Measurements from ENCODE around the gene VTI1B. TPM values are rescaled to one million over a fixed set of nuclear protein-coding genes. Genes with fewer than 3 reads are reported as not detected.
"Not testable (repeated sequence)": the region's sequence is repeated elsewhere in the genome, so short reads cannot be mapped to it uniquely, and the experiment has no call there.

VTI1B gene
- total RNA-seq (2014; rRNA removed; shearing (Covaris generic)), result 47.1 and 49.3 TPM in 2 replicates
- 33.8 and 69.4 TPM in 2 replicates for polyA plus RNA-seq (2014; cell fraction: nucleus; rRNA removed)

GRCh38 chr14:67674480-67675218, at the start of gene VTI1B:
Gene VTI1B, minus strand, starts transcription at chr14:67674632. Its CDS starts 143 bp downstream, at chr14:67674489.
- peak; percentile 62 for DNase-seq (ENCODE audit: extremely low read depth, low read depth)

- no peak for DNase-seq (ENCODE audit: extremely low read depth, low read depth)
These were observed 47.9 kb upstream of the VTI1B start for GRCh38 chr14:67722293-67722692.

- DNase-seq (ENCODE audit: extremely low read depth, low read depth), result no peak
These were observed 47.4 kb upstream of the VTI1B start for GRCh38 chr14:67721875-67722274.

GRCh38 chr14:67719866-67720265, 45.4 kb upstream of the VTI1B start:
- DNase-seq (ENCODE audit: extremely low read depth, low read depth), result no peak

GRCh38 chr14:67719385-67719784, 45.0 kb upstream of the VTI1B start:
- not testable (repeated sequence) for DNase-seq (ENCODE audit: extremely low read depth, low read depth)

- no peak for DNase-seq (ENCODE audit: extremely low read depth, low read depth)
These were observed 43.8 kb upstream of the VTI1B start for GRCh38 chr14:67718265-67718664.

- no peak for DNase-seq (ENCODE audit: extremely low read depth, low read depth)
These were observed 42.6 kb upstream of the VTI1B start for GRCh38 chr14:67717048-67717447.

- DNase-seq (ENCODE audit: extremely low read depth, low read depth), result no peak
These were observed 35.8 kb upstream of the VTI1B start for GRCh38 chr14:67710209-67710608.

- not testable (repeated sequence) for DNase-seq (ENCODE audit: extremely low read depth, low read depth)
These were observed 35.4 kb upstream of the VTI1B start for GRCh38 chr14:67709796-67710195.

GRCh38 chr14:67709346-67709745, 34.9 kb upstream of the VTI1B start:
- not testable (repeated sequence) for DNase-seq (ENCODE audit: extremely low read depth, low read depth)

- no peak for DNase-seq (ENCODE audit: extremely low read depth, low read depth)
These were observed 30.8 kb upstream of the VTI1B start for GRCh38 chr14:67705211-67705610.

GRCh38 chr14:67704484-67705089, 30.2 kb upstream of the VTI1B start:
- DNase-seq (ENCODE audit: extremely low read depth, low read depth), result peak; percentile 63

- no peak for DNase-seq (ENCODE audit: extremely low read depth, low read depth)
These were observed 29.6 kb upstream of the VTI1B start for GRCh38 chr14:67703997-67704396.

GRCh38 chr14:67701492-67701891, 27.1 kb upstream of the VTI1B start, which contains the start of gene RDH12:
Gene RDH12, plus strand, starts transcription at chr14:67701886. Its CDS starts 20,757 bp downstream, at chr14:67722643.
- DNase-seq (ENCODE audit: extremely low read depth, low read depth), result not testable (repeated sequence)

GRCh38 chr14:67698179-67698578, 23.7 kb upstream of the VTI1B start:
- no peak for DNase-seq (ENCODE audit: extremely low read depth, low read depth)

GRCh38 chr14:67697006-67697405, 22.6 kb upstream of the VTI1B start:
- DNase-seq (ENCODE audit: extremely low read depth, low read depth), result no peak

- DNase-seq (ENCODE audit: extremely low read depth, low read depth), result peak; percentile 91
These were observed 21.0 kb upstream of the VTI1B start, which contains the start of gene RDH11 for GRCh38 chr14:67695394-67695949. Gene RDH11, minus strand, starts transcription at chr14:67695764. Its CDS starts 61 bp downstream, at chr14:67695703.

GRCh38 chr14:67694791-67695393, 20.5 kb upstream of the VTI1B start:
- peak; percentile 71 for DNase-seq (ENCODE audit: extremely low read depth, low read depth)

GRCh38 chr14:67690011-67690410, 15.6 kb upstream of the VTI1B start:
- DNase-seq (ENCODE audit: extremely low read depth, low read depth), result no peak

GRCh38 chr14:67683842-67684241, 9.4 kb upstream of the VTI1B start:
- DNase-seq (ENCODE audit: extremely low read depth, low read depth), result no peak

GRCh38 chr14:67680941-67681340, 6.5 kb upstream of the VTI1B start:
- no peak for DNase-seq (ENCODE audit: extremely low read depth, low read depth)
